GM12878 (cell line): Measurements from ENCODE around the gene PAPOLA. TPM values are rescaled to one million over a fixed set of nuclear protein-coding genes. Genes with fewer than 3 reads are reported as not detected.

Experiments
- ATAC-seq: fragments of 200-7000 bp; cut with Tn5 transposase; 3 replicates; pipeline ENCODE4 v1.9.1; 2020; ENCODE audit warnings: mild to moderate bottlenecking, moderate library complexity
- BruUV-seq: library from RNA; stranded (reverse); fragments of 400-500 nt; replicated peaks from 2 replicates; lab custom pipeline; 2021; lab: Mats Ljungman, UMichigan
- CTCF ChIA-PET: fragments of 300-600 bp; sonication (Branson Sonifier 250); formaldehyde crosslinking; extraction: SDS; loops from one replicate; lab custom pipeline; 2021; ENCODE audit warnings: inconsistent platforms; lab: Yijun Ruan, JAX
- POLR2A ChIA-PET: fragments of 350-600 bp; formaldehyde crosslinking; extraction: SDS; loops from one replicate; lab custom pipeline; 2021; ENCODE audit warnings: inconsistent platforms; lab: Charles Lee
- RAD21 ChIA-PET: fragments of 300-600 bp; sonication (Branson Sonifier 250); formaldehyde crosslinking; loops from one replicate; lab custom pipeline; 2023; ENCODE audit warnings: antibody characterized with exemption; ENCODE audit not compliant: unreplicated experiment; lab: Charles Lee
- SMC1A ChIA-PET: fragments of 300-600 bp; sonication (Branson Sonifier 250); formaldehyde crosslinking; loops from one replicate; lab custom pipeline; 2023; ENCODE audit not compliant: unreplicated experiment, uncharacterized antibody; lab: Charles Lee
- DNase-seq: peaks from one replicate; pipeline ENCODE4 v3.0.0-alpha.2; 2011; ENCODE audit warnings: low read depth, low spot score
- FAIRE-seq: peaks from 3 replicates; lab custom pipeline; 2011; peaks lifted over from hg19 to GRCh38; lab: Jason Lieb, UNC
- H2AFZ ChIP-seq: 2 replicates; pipeline ENCODE4 v1.6.0; 2011; ENCODE audit warnings: low read depth, low read length, control low read depth; ENCODE audit not compliant: control insufficient read depth
- H3K27ac ChIP-seq: 2 replicates; pipeline ENCODE4 v1.5.1; 2011; ENCODE audit warnings: control low read depth; ENCODE audit not compliant: control insufficient read depth, insufficient read depth
- H3K27me3 ChIP-seq, 2 experiments: replicated peaks in 1 of 2; 2 replicates each; pipeline versions ENCODE4 v1.6.0 to v1.6.1; 2011; ENCODE audit warnings: low read length in 1 of 2; ENCODE audit not compliant: control insufficient read depth in 2 of 2, insufficient read depth in 2 of 2
- H3K36me3 ChIP-seq, 2 experiments: 2 replicates each; pipeline ENCODE4 v1.5.1; 2011; ENCODE audit warnings: low read length in 1 of 2; ENCODE audit not compliant: control insufficient read depth in 2 of 2, insufficient read depth in 2 of 2
- H3K4me1 ChIP-seq: 2 replicates; pipeline ENCODE4 v1.6.1; 2011; ENCODE audit warnings: mild to moderate bottlenecking, low read length, moderate library complexity, mixed read lengths; ENCODE audit not compliant: control insufficient read depth, insufficient read depth
- H3K4me2 ChIP-seq: 2 replicates; pipeline ENCODE4 v1.6.0; 2011; ENCODE audit warnings: control low read depth; ENCODE audit not compliant: control insufficient read depth, insufficient read depth
- H3K4me3 ChIP-seq: fragments of 200-600 bp; sonication (generic); 2 replicates; pipeline ENCODE4 v1.5.1; 2016
- H3K79me2 ChIP-seq: 2 replicates; pipeline ENCODE4 v1.6.0; 2011; ENCODE audit warnings: low read length; ENCODE audit not compliant: control insufficient read depth, insufficient read depth
- H3K9ac ChIP-seq: 2 replicates; pipeline ENCODE4 v1.8.0; 2011; ENCODE audit warnings: low read length, control low read depth, mixed read lengths; ENCODE audit not compliant: control insufficient read depth, insufficient read depth
- H3K9me3 ChIP-seq: replicated peaks from 3 replicates; pipeline ENCODE4 v1.5.1; 2011; ENCODE audit warnings: mild to moderate bottlenecking, low read length; ENCODE audit not compliant: control insufficient read depth, insufficient read depth
- H4K20me1 ChIP-seq: 2 replicates; pipeline ENCODE4 v1.6.0; 2011; ENCODE audit not compliant: control insufficient read depth, insufficient read depth
- EP300 ChIP-seq, 2 experiments: fragments of 150-350 bp in 1 of 2; IDR thresholded peaks; 2 replicates each; pipeline ENCODE4 v1.6.1; 2011 to 2012; ENCODE audit warnings: low read depth in 2 of 2, low read length in 2 of 2, borderline replicate concordance in 1 of 2, improper control_type of control experiment in 1 of 2, inconsistent platforms in 1 of 2; ENCODE audit not compliant: control insufficient read depth in 1 of 2
- GABPA ChIP-seq: IDR thresholded peaks from 2 replicates; pipeline ENCODE4 v1.6.1; 2014; ENCODE audit warnings: antibody characterized with exemption, low read depth, mild to moderate bottlenecking, inconsistent platforms
- IKZF1 ChIP-seq: fragments of 450-650 bp; conservative IDR thresholded peaks from 2 replicates; pipeline ENCODE4 v1.6.1; 2017; ENCODE audit warnings: antibody characterized with exemption, mild to moderate bottlenecking
- LARP7 ChIP-seq: fragments of 450-650 bp; IDR thresholded peaks from 2 replicates; pipeline ENCODE4 v1.6.1; 2017; ENCODE audit warnings: mild to moderate bottlenecking
- POLR2AphosphoS5 ChIP-seq: IDR thresholded peaks from 2 replicates; pipeline ENCODE4 v1.6.1; 2011; ENCODE audit warnings: mild to moderate bottlenecking, low read length, inconsistent platforms
- RCOR1 ChIP-seq: conservative IDR thresholded peaks from 2 replicates; pipeline ENCODE4 v1.6.1; 2012; ENCODE audit warnings: low read depth, low read length, improper control_type of control experiment
- SMC3 ChIP-seq: IDR thresholded peaks from 2 replicates; pipeline ENCODE4 v1.6.1; 2011; ENCODE audit warnings: low read length, improper control_type of control experiment, borderline replicate concordance
- SPI1 ChIP-seq: IDR thresholded peaks from 2 replicates; pipeline ENCODE4 v1.6.1; 2011; ENCODE audit warnings: low read depth, mild to moderate bottlenecking, low read length, moderate library complexity, borderline replicate concordance; ENCODE audit not compliant: insufficient read depth
- ZNF24 ChIP-seq: fragments of 450-650 bp; IDR thresholded peaks from 2 replicates; pipeline ENCODE4 v1.6.1; 2017; ENCODE audit warnings: antibody characterized with exemption, mild to moderate bottlenecking
- WGBS: methylation state at CpG from one replicate; pipeline ENCODE4 v1.1.6; 2016; ENCODE audit warnings: low lambda C conversion rate; ENCODE audit not compliant: insufficient replicate concordance, insufficient coverage; ENCODE audit errors: missing lambda C conversion rate; 5-methylcytosine and 5-hydroxymethylcytosine counted together
- in situ Hi-C: fragments of 300-500 bp; cut with MboI; formaldehyde crosslinking; loops from 9 replicates; pipeline ENCODE4 v1.14.3; 2018; ENCODE audit warnings: mixed read lengths
- intact Hi-C: fragments of 100-400 bp; cut with micrococcal nuclease; formaldehyde crosslinking; loops from one replicate; pipeline ENCODE4 v1.14.2; 2022; ENCODE audit not compliant: unreplicated experiment
- polyA plus RNA-seq, 11 experiments: library from polyadenylated mRNA; depleted of rRNA in 4 of 11; unstranded in 6 of 11; stranded (reverse) in 5 of 11; fragments of >200 nt; fragmentation: Nextera tagmentation in 4 of 11; fragmentation: Illumina TruSeq in 1 of 11; extraction: Ambion mirVana in 4 of 11; extraction: Trizol in 1 of 11; gene quantifications; 1 replicate in 1 of 11; 2 replicates in 10 of 11; pipeline versions ENCODE4 v1.2.1 to v1.2.3, GENCODE V29; 2011 to 2016; ENCODE audit warnings: inconsistent platforms in 2 of 11, missing spikeins in 2 of 11, low read depth in 1 of 11
- total RNA-seq, 4 experiments: library from RNA; depleted of rRNA in 3 of 4; stranded (reverse); fragments of >200 nt in 3 of 4; fragmentation: Illumina TruSeq in 1 of 4; extraction: Trizol in 1 of 4; gene quantifications; 2 replicates each; pipeline versions ENCODE4 v1.2.1 to v1.2.3, GENCODE V29; 2013 to 2021
- TF ChIP-seq, protein P1 (sequence below): IDR thresholded peaks from 2 replicates; pipeline ENCODE4 v1.6.1; 2012; ENCODE audit warnings: mild to moderate bottlenecking, low read depth, low read length

Gene PAPOLA
- total and polyA plus RNA-seq, 10 of the 15 experiments (the other 5 are each of a cell fraction or from before 2014, with no cell fraction given), result 46.0 to 185 (median 114) TPM

DNA sequence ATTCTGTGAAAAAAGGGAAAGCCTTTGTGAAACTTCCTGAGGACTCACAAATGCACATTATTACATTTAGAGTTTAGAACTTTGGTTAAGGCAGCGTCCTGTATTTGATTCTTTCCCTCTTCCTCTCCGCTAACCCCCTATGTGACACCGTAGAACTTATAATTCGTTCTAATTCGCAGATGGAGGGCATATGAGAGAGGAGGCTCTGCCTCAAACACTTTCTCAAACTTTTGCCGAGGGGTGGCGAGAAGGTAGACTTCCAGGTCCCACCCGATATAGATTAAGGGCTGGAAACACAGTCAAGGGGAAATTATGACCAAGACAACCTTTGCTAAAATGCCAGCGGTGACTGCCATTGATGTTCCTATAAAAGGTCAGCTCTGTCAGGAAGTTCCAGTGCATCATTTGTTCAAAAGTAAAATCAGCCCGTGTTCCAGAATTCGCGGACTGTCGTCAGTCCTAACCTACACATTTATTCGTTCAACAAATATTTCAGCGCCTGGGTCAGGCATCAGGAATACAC, 904 bp upstream of the PAPOLA start:
- intact Hi-C loops, result loop anchor here (5.0 kb wide), 1 partner anchor 109 kb away; the partner anchor contains the start of gene AK7
- H3K27ac ChIP-seq, result peak overlapping the region; percentile 88
- peak overlapping the region; percentile 93 for H3K4me3 ChIP-seq
- peaks cover 13% of the 10 kb centered on the region for H3K4me1 ChIP-seq
- no peaks in the 10 kb centered on the region for H3K27me3 ChIP-seq
- H3K36me3 ChIP-seq, result no peaks in the 10 kb centered on the region; a peak in 1 of 4 replicates
- H3K9ac ChIP-seq, result peak overlapping the region; percentile 92
- 1% methylated on average over 15 of the region's 15 CpGs for WGBS
- TF ChIP-seq IKZF1, result no peak
- peak; percentile 66; the same call in 1 of the 2 replicates for TF ChIP-seq ZNF24
- ChIA-PET POLR2A (no interaction called here), SMC1A (no interaction called here), RAD21 (no interaction called here), CTCF (interaction anchor here (1.2 kb wide), 1 partner anchor 11 kb away, joined by 3 read pairs; no protein-coding TSS in a partner anchor)
- no peak for DNase-seq
- BruUV-seq, result no TSS peak
- no peaks in the 10 kb centered on the region for H4K20me1 ChIP-seq
- H3K79me2 ChIP-seq, result peaks cover 51% of the 10 kb centered on the region
- no peak for ATAC-seq
- FAIRE-seq, result no peak
- H2AFZ ChIP-seq, result peak overlapping the region; percentile 88
- in situ Hi-C loops, result no loop called here
- H3K4me2 ChIP-seq, result peak overlapping the region; percentile 90
- H3K9me3 ChIP-seq, result no peaks in the 10 kb centered on the region

DNA sequence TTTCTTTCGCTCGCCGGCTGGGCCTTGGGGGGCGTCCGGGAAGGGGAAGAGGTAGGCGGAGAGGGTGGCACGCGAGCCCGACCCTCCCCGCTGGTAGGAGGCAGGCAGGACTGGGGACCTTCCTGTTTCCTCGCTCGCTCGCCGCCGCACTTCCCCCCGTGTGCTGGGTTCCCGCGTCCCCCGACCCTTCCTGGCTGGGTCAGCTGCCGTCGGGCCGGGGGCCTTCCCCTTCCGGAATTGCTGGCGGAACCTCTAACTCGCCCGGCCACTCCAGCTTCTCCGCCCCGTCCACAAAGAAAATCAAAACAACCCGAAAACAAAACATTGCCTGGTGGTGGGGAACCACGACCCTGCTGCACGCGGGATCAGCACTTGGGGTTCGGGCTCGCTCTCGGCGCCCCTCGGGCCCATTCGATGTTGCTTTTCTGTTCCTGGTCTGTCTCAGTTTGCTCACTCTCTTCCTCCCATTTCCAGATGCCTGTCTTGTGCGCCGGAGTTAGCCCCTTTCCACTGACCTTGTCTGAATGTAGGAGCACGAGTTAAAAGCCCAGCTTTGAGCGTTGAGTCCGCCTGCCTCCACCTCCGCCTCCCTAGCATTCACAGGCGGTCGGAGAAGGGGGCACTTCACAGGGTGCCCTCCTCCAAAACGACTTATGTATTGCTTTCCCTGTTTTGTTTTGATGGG, 581 bp downstream of the PAPOLA start:
- peaks cover 63% of the 10 kb centered on the region for H3K79me2 ChIP-seq
- ATAC-seq, result peak; percentile 64
- FAIRE-seq, result no peak
- WGBS, result 2% methylated on average over 33 of the region's 47 CpGs
- H3K9ac ChIP-seq, result peak overlapping the region; percentile 92
- no peaks in the 10 kb centered on the region for H3K9me3 ChIP-seq
- H2AFZ ChIP-seq, result peak overlapping the region; percentile 41
- SMC1A ChIA-PET, result interaction anchor here (0.7 to 1.6 kb wide), 5 partner anchors 10 to 317 kb away, joined by 3 to 4 read pairs (median 4); no protein-coding TSS in a partner anchor
- no peaks in the 10 kb centered on the region for H3K27me3 ChIP-seq
- CTCF ChIA-PET, result interaction anchor here (0.6 to 0.7 kb wide), 3 partner anchors 57 to 759 kb away, joined by 3 read pairs; no protein-coding TSS in a partner anchor
- intact Hi-C loops, result loop anchor here (5.0 kb wide), 1 partner anchor 110 kb away; the partner anchor contains the start of gene AK7
- RAD21 ChIA-PET, result no interaction called here
- peak overlapping the region; percentile 93 for H3K4me3 ChIP-seq
- POLR2A ChIA-PET, result interaction anchor here (0.6 to 1.5 kb wide), 6 partner anchors 8 to 768 kb away, joined by 3 to 13 read pairs (median 4); no protein-coding TSS in a partner anchor
- DNase-seq, result no peak
- peak overlapping the region; percentile 64 for H3K4me2 ChIP-seq
- H3K36me3 ChIP-seq, result no peaks in the 10 kb centered on the region; a peak in 1 of 4 replicates
- H4K20me1 ChIP-seq, result no peaks in the 10 kb centered on the region
- H3K4me1 ChIP-seq, result peaks cover 7% of the 10 kb centered on the region; the same call in 1 of the 2 replicates
- no TSS peak for BruUV-seq
- in situ Hi-C loops, result no loop called here
- H3K27ac ChIP-seq, result peak overlapping the region; percentile 88
- TF ChIP-seq POLR2AphosphoS5 (no peak; the same call in 1 of the 2 replicates), SPI1 (peak; percentile 48; the same call in 1 of the 2 replicates), RCOR1 (no peak), GABPA (peak; percentile 72), EP300 (IDR thresholded peaks at IDR 0.05; ENCODE audit: borderline replicate concordance in 1 of 2, control insufficient read depth in 1 of 2, low read depth in 2 of 2, low read length in 2 of 2) (0 out of 4 replicates have a peak, but pooled peaks of 1 of the 2 experiments have one; percentile 13), SMC3 (0 out of 2 replicates have a peak, but pooled peaks have one; percentile 0), LARP7 (no peak; the same call in 1 of the 2 replicates)
- TF ChIP-seq, protein P1, sequence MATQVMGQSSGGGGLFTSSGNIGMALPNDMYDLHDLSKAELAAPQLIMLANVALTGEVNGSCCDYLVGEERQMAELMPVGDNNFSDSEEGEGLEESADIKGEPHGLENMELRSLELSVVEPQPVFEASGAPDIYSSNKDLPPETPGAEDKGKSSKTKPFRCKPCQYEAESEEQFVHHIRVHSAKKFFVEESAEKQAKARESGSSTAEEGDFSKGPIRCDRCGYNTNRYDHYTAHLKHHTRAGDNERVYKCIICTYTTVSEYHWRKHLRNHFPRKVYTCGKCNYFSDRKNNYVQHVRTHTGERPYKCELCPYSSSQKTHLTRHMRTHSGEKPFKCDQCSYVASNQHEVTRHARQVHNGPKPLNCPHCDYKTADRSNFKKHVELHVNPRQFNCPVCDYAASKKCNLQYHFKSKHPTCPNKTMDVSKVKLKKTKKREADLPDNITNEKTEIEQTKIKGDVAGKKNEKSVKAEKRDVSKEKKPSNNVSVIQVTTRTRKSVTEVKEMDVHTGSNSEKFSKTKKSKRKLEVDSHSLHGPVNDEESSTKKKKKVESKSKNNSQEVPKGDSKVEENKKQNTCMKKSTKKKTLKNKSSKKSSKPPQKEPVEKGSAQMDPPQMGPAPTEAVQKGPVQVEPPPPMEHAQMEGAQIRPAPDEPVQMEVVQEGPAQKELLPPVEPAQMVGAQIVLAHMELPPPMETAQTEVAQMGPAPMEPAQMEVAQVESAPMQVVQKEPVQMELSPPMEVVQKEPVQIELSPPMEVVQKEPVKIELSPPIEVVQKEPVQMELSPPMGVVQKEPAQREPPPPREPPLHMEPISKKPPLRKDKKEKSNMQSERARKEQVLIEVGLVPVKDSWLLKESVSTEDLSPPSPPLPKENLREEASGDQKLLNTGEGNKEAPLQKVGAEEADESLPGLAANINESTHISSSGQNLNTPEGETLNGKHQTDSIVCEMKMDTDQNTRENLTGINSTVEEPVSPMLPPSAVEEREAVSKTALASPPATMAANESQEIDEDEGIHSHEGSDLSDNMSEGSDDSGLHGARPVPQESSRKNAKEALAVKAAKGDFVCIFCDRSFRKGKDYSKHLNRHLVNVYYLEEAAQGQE, result no peak
